ENCODE results near the gene DAB2IP.
"Not testable (repeated sequence)": the region's sequence is repeated elsewhere in the genome, so short reads cannot be mapped to it uniquely, and the experiment has no call there.

DAB2IP gene

DNA sequence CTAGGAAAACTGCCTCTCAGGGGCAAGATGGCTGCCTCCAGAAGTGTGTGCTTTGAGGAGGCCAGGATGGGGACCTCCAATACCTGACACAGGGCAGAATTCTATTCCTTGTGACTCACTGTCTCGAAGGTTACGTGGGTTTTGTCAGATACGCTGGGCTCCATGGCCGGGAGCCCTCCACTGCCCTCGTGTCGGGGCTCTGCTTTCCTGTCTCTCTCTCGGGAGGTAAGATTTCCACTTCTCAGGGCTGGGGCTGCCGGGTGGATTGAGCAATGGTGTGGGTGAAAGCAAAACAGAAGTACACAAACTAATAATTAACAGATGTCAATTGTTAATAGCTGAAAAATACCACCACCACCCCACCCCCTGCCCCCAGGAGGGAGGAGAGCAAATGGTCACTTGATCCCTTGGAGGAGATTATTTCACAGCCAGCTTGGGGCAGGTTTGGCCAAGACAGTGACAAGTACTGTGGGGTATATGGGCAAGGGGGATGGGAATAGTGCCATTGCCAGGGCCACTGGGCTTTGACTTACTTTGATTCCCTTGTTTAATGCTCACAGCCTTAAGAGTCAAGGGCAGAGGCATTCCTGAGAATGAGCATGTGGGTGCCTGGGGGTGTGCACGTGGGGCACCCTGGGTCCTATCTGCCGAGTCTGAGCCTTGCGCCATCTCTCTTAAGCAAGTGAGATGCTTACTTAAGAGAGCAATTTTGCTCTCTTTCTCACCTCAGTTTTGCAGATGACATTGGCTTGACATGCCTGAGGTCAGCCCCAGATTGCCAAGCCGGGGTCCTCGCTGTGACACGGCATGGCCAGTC lies 28.8 kb upstream of the DAB2IP start:
- Histone ChIP-seq H3K18ac (ENCODE audit: low read depth in 1 of 2, low read length in 2 of 2) (no peak overlapping the region), H2AFZ (ENCODE audit: low read depth, low read length) (no peak overlapping the region), H2BK120ac (ENCODE audit: low read depth, low read length) (no peak overlapping the region), H3K9me3 (ENCODE audit: control insufficient read depth, low read length) (no peaks in the 10 kb centered on the region), H2BK15ac (ENCODE audit: low read depth, poor library complexity, severe bottlenecking) (no peak overlapping the region), H3K4ac (ENCODE audit: low read depth in 1 of 2, low read length in 2 of 2) (no peak overlapping the region), H3K14ac (ENCODE audit: low read length in 2 of 2) (no peak overlapping the region), H2AK5ac (ENCODE audit: low read length, severe bottlenecking) (no peak overlapping the region), H3K4me2 (ENCODE audit: low read length, poor library complexity, severe bottlenecking) (peak overlapping the region; percentile 18), H3K36me3 (ENCODE audit: control insufficient read depth in 1 of 2, insufficient read depth in 2 of 2, low read depth in 1 of 2, low read length in 2 of 2) (no peaks in the 10 kb centered on the region), H3K23ac (ENCODE audit: low read length in 2 of 2) (no peak overlapping the region), H3K27ac (ENCODE audit: low read length, poor library complexity, severe bottlenecking) (peak overlapping the region; percentile 74), H3K9ac (ENCODE audit: low read length) (peak overlapping the region; percentile 55), H3K4me3 (ENCODE audit: insufficient read depth in 1 of 2, low read depth in 1 of 2, low read length in 2 of 2) (peak overlapping the region in 1 of 2 experiments; percentile 45), H3K79me1 (replicated peaks; ENCODE audit: low read length, poor library complexity, severe bottlenecking) (no peaks in the 10 kb centered on the region), H2BK12ac (ENCODE audit: low read length in 2 of 2) (no peak overlapping the region), H3K27me3 (ENCODE audit: control insufficient read depth in 1 of 2, insufficient read depth in 1 of 2, low read length in 2 of 2) (peaks cover 0 to 10% of the 10 kb centered on the region in 2 experiments), H2BK5ac (ENCODE audit: low read depth, low read length, poor library complexity, severe bottlenecking) (peak overlapping the region; percentile 46), H4K8ac (ENCODE audit: low read length) (no peak overlapping the region), H4K91ac (ENCODE audit: low read length) (no peak overlapping the region), H3K4me1 (ENCODE audit: control insufficient read depth, insufficient read depth, low read depth, low read length) (peaks cover 35% of the 10 kb centered on the region)
- WGBS: 78% methylated on average over 12 of the region's 14 CpGs
- no peak for DNase-seq

DNA sequence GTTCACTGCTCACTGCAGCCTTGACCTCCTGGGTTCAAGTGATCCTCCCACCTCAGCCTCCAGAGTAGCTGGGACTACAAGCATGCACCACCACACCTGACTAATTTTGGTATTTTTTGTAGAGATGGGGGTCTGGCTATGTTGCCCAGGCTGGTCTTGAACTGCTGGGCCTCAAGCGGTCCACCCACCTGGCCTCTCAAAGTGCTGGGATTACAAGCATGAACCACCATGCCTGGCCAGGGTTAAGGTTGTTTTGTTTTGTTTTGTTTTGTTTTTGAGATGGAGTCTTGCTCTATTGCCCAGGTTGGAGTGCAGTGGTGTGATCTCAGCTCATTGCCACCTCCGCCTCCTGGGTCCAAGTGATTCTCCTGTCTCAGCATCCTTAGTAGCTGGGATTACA lies 28.0 kb upstream of the DAB2IP start:
- not testable (repeated sequence) for H3K27ac ChIP-seq (ENCODE audit: low read length, poor library complexity, severe bottlenecking); H3K23ac ChIP-seq (ENCODE audit: low read length in 2 of 2); H3K4ac ChIP-seq (ENCODE audit: low read depth in 1 of 2, low read length in 2 of 2); H2AK5ac ChIP-seq (ENCODE audit: low read length, severe bottlenecking); H3K79me1 ChIP-seq (replicated peaks; ENCODE audit: low read length, poor library complexity, severe bottlenecking); H2BK12ac ChIP-seq (ENCODE audit: low read length in 2 of 2); H2AFZ ChIP-seq (ENCODE audit: low read depth, low read length); H3K9me3 ChIP-seq (ENCODE audit: control insufficient read depth, low read length); H3K36me3 ChIP-seq (ENCODE audit: control insufficient read depth in 1 of 2, insufficient read depth in 2 of 2, low read depth in 1 of 2, low read length in 2 of 2); H4K8ac ChIP-seq (ENCODE audit: low read length); H3K9ac ChIP-seq (ENCODE audit: low read length); H2BK120ac ChIP-seq (ENCODE audit: low read depth, low read length); H3K4me3 ChIP-seq (ENCODE audit: insufficient read depth in 1 of 2, low read depth in 1 of 2, low read length in 2 of 2); H3K27me3 ChIP-seq (ENCODE audit: control insufficient read depth in 1 of 2, insufficient read depth in 1 of 2, low read length in 2 of 2); DNase-seq; H2BK15ac ChIP-seq (ENCODE audit: low read depth, poor library complexity, severe bottlenecking); H3K4me2 ChIP-seq (ENCODE audit: low read length, poor library complexity, severe bottlenecking); H4K91ac ChIP-seq (ENCODE audit: low read length); H3K18ac ChIP-seq (ENCODE audit: low read depth in 1 of 2, low read length in 2 of 2); H3K14ac ChIP-seq (ENCODE audit: low read length in 2 of 2); H2BK5ac ChIP-seq (ENCODE audit: low read depth, low read length, poor library complexity, severe bottlenecking)
- peaks cover 38% of the 10 kb centered on the region for H3K4me1 ChIP-seq (ENCODE audit: control insufficient read depth, insufficient read depth, low read depth, low read length)
- WGBS: 93% methylated on average over 2 of the region's 2 CpGs

DNA sequence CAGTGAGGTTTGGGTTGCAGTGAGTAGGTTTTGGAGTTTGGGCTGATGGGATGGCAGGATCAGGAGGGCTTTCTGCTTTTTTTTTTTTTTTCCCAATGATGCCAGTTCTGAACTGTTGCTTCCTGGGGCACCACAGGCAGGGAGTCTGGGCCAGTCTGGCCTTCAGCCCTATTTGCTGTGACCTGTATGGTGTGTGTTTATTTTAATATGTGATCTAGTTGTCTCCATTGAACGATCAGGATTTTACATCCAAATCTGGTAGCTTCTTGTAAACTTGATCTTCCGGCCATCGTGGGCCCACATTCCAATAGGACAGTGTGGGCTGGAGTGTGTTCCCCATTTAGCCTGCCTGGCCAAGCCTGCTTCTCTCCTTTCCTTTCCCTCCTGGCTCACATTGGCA lies 25.8 kb upstream of the DAB2IP start:
- no peak overlapping the region for H2BK12ac ChIP-seq (ENCODE audit: low read length in 2 of 2)
- no peak overlapping the region for H2AK5ac ChIP-seq (ENCODE audit: low read length, severe bottlenecking)
- H3K18ac ChIP-seq (ENCODE audit: low read depth in 1 of 2, low read length in 2 of 2): no peak overlapping the region
- no peak overlapping the region for H3K27ac ChIP-seq (ENCODE audit: low read length, poor library complexity, severe bottlenecking)
- H2BK5ac ChIP-seq (ENCODE audit: low read depth, low read length, poor library complexity, severe bottlenecking): no peak overlapping the region
- no peaks in the 10 kb centered on the region for H3K9me3 ChIP-seq (ENCODE audit: control insufficient read depth, low read length)
- no peak overlapping the region for H4K91ac ChIP-seq (ENCODE audit: low read length)
- no peak for DNase-seq
- H3K27me3 ChIP-seq (ENCODE audit: control insufficient read depth in 1 of 2, insufficient read depth in 1 of 2, low read length in 2 of 2): peaks cover 0 to 12% of the 10 kb centered on the region in 2 experiments
- peaks cover 31% of the 10 kb centered on the region for H3K4me1 ChIP-seq (ENCODE audit: control insufficient read depth, insufficient read depth, low read depth, low read length)
- no peak overlapping the region for H3K4me3 ChIP-seq (ENCODE audit: insufficient read depth in 1 of 2, low read depth in 1 of 2, low read length in 2 of 2)
- H2BK15ac ChIP-seq (ENCODE audit: low read depth, poor library complexity, severe bottlenecking): no peak overlapping the region
- no peak overlapping the region for H3K4me2 ChIP-seq (ENCODE audit: low read length, poor library complexity, severe bottlenecking)
- H3K79me1 ChIP-seq (replicated peaks; ENCODE audit: low read length, poor library complexity, severe bottlenecking): peaks cover 1% of the 10 kb centered on the region
- no peaks in the 10 kb centered on the region for H3K36me3 ChIP-seq (ENCODE audit: control insufficient read depth in 1 of 2, insufficient read depth in 2 of 2, low read depth in 1 of 2, low read length in 2 of 2)
- no peak overlapping the region for H3K4ac ChIP-seq (ENCODE audit: low read depth in 1 of 2, low read length in 2 of 2)
- WGBS: 91% methylated on average over 3 of the region's 3 CpGs
- no peak overlapping the region for H4K8ac ChIP-seq (ENCODE audit: low read length)
- H2BK120ac ChIP-seq (ENCODE audit: low read depth, low read length): no peak overlapping the region
- H2AFZ ChIP-seq (ENCODE audit: low read depth, low read length): no peak overlapping the region
- no peak overlapping the region for H3K23ac ChIP-seq (ENCODE audit: low read length in 2 of 2)
- H3K14ac ChIP-seq (ENCODE audit: low read length in 2 of 2): no peak overlapping the region
- no peak overlapping the region for H3K9ac ChIP-seq (ENCODE audit: low read length)

DNA sequence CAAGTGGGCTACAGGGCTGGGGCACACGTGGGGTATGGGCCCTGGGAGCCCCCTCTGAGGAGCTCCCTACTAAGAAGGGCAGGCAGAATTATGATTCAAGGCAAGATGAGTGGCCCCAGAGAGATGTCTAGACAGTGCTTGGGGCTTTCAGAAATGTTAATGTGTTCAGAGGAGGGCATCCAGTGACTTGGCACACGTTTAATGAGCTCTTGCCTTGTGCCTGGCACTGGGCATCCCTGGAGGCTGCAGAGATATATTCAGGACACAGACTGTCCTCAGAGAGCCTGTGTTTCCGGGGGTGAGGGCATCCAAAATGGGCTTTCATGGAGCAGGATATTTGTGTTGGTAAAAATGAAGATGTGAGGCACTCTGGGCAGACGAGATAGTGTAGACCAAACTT lies 25.4 kb upstream of the DAB2IP start:
- 77% methylated on average over 4 of the region's 4 CpGs for WGBS
- no peak overlapping the region for H2BK12ac ChIP-seq (ENCODE audit: low read length in 2 of 2)
- H3K27me3 ChIP-seq (ENCODE audit: control insufficient read depth in 1 of 2, insufficient read depth in 1 of 2, low read length in 2 of 2): peaks cover 0 to 12% of the 10 kb centered on the region in 2 experiments
- no peaks in the 10 kb centered on the region for H3K36me3 ChIP-seq (ENCODE audit: control insufficient read depth in 1 of 2, insufficient read depth in 2 of 2, low read depth in 1 of 2, low read length in 2 of 2)
- H3K9ac ChIP-seq (ENCODE audit: low read length): no peak overlapping the region
- no peak overlapping the region for H2BK5ac ChIP-seq (ENCODE audit: low read depth, low read length, poor library complexity, severe bottlenecking)
- H3K79me1 ChIP-seq (replicated peaks; ENCODE audit: low read length, poor library complexity, severe bottlenecking): peaks cover 1% of the 10 kb centered on the region
- peak overlapping the region; percentile 67 for H2AK5ac ChIP-seq (ENCODE audit: low read length, severe bottlenecking)
- H3K4ac ChIP-seq (ENCODE audit: low read depth in 1 of 2, low read length in 2 of 2): no peak overlapping the region
- no peak overlapping the region for H2BK15ac ChIP-seq (ENCODE audit: low read depth, poor library complexity, severe bottlenecking)
- DNase-seq: no peak
- H3K18ac ChIP-seq (ENCODE audit: low read depth in 1 of 2, low read length in 2 of 2): no peak overlapping the region
- no peak overlapping the region for H2AFZ ChIP-seq (ENCODE audit: low read depth, low read length)
- H3K14ac ChIP-seq (ENCODE audit: low read length in 2 of 2): no peak overlapping the region
- H4K91ac ChIP-seq (ENCODE audit: low read length): no peak overlapping the region
- no peak overlapping the region for H3K4me3 ChIP-seq (ENCODE audit: insufficient read depth in 1 of 2, low read depth in 1 of 2, low read length in 2 of 2)
- H3K4me1 ChIP-seq (ENCODE audit: control insufficient read depth, insufficient read depth, low read depth, low read length): peaks cover 30% of the 10 kb centered on the region
- no peak overlapping the region for H2BK120ac ChIP-seq (ENCODE audit: low read depth, low read length)
- H3K4me2 ChIP-seq (ENCODE audit: low read length, poor library complexity, severe bottlenecking): no peak overlapping the region
- no peak overlapping the region for H4K8ac ChIP-seq (ENCODE audit: low read length)
- H3K27ac ChIP-seq (ENCODE audit: low read length, poor library complexity, severe bottlenecking): no peak overlapping the region
- no peaks in the 10 kb centered on the region for H3K9me3 ChIP-seq (ENCODE audit: control insufficient read depth, low read length)
- H3K23ac ChIP-seq (ENCODE audit: low read length in 2 of 2): no peak overlapping the region
